ENCODE results near the gene EMILIN1.

DNA sequence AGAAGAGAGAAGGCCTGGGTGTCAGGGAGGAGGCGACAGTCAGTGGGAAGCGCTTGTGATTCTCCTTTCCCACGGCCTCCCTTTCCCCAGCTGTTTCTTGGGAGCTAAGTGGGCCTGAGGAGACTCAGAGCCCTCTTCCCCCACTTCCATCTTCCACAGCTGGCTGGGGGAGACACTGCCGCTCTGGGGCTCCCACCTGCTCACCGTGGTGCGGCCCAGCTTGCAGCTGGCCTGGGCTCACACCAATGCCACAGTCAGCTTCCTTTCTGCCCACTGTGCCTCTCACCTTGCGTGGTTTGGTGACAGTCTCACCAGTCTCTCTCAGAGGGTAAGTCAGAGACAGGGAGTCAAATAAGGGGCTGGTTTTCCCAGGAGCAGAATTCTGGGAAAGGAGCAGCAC lies 38.5 kb upstream of the EMILIN1 start:
- TF ChIP-seq CTCF (conservative IDR thresholded peaks at IDR 0.05; ENCODE audit: low read depth in 2 of 2) (no peak), EZH2 (IDR thresholded peaks at IDR 0.05; ENCODE audit: low read depth, unreplicated experiment) (no peak), POLR2AphosphoS5 (IDR thresholded peaks at IDR 0.05; ENCODE audit: low read depth) (no peak), ETS1 (IDR thresholded peaks at IDR 0.05) (no peak), EZH2phosphoT487 (IDR thresholded peaks at IDR 0.05; ENCODE audit: unreplicated experiment) (no peak), REST (IDR thresholded peaks at IDR 0.05; ENCODE audit: unreplicated experiment) (no peak), NANOG (IDR thresholded peaks at IDR 0.05; ENCODE audit: borderline replicate concordance) (no peak), CREB1 (CRISPR knock-in tag; IDR thresholded peaks at IDR 0.05; ENCODE audit: low read depth) (no peak)

All from GM23338 (cell line).